Esophagus squamous epithelium (tissue), 5 donors: ENCODE data around the gene GLS. TPM values are rescaled to one million over a fixed set of nuclear protein-coding genes. Genes with fewer than 3 reads are reported as not detected.

Experiments used
- DNase-seq: peaks from one replicate; lab custom pipeline; 2025; lab: John Stamatoyannopoulos, UW
- H3K27ac ChIP-seq, 4 donors: fragments of 200-600 bp; sonication (generic); one replicate each; pipeline ENCODE4 v1.5.1; 2016 to 2019; ENCODE audit warnings: mild to moderate bottlenecking in 1 of 4
- H3K27me3 ChIP-seq, 4 donors: fragments of 200-600 bp; sonication (generic); 1 replicate in 3 of 4; 2 replicates in 1 of 4; pipeline versions ENCODE4 v1.5.1 to v1.6.0; 2017 to 2021; ENCODE audit warnings: antibody characterized with exemption in 1 of 4
- H3K36me3 ChIP-seq, 3 donors: fragments of 200-600 bp; sonication (generic); one replicate each; pipeline ENCODE4 v1.5.1; 2016 to 2019
- H3K4me1 ChIP-seq, 3 donors: fragments of 200-600 bp; sonication (generic); one replicate each; pipeline ENCODE4 v1.5.1; 2017 to 2019
- H3K4me3 ChIP-seq, 4 donors: fragments of 200-600 bp; sonication (generic); 1 replicate in 3 of 4; 2 replicates in 1 of 4; pipeline ENCODE4 v1.5.1; 2016 to 2019; ENCODE audit warnings: mild to moderate bottlenecking in 2 of 4, moderate library complexity in 1 of 4
- H3K9me3 ChIP-seq, 3 donors: fragments of 200-600 bp; sonication (generic); one replicate each; pipeline ENCODE4 v1.5.1; 2016 to 2019
- POLR2A ChIP-seq, 4 donors: fragments of 450-650 bp; IDR thresholded peaks; one replicate each; pipeline ENCODE4 v1.6.1; 2017; ENCODE audit warnings: antibody characterized with exemption in 4 of 4, mild to moderate bottlenecking in 4 of 4, moderate library complexity in 3 of 4
- WGBS, 2 donors: methylation state at CpG; one replicate each; pipeline ENCODE4 v1.1.5; 2018; 5-methylcytosine and 5-hydroxymethylcytosine counted together
- intact Hi-C: fragments of 100-400 bp; cut with DNase I; formaldehyde crosslinking; loops from one replicate; pipeline ENCODE4 v1.15.0; 2022
- total RNA-seq, 4 donors: library from RNA; depleted of rRNA; stranded (reverse); fragments of >200 nt; gene quantifications; one replicate each; pipeline ENCODE4 v1.1.0, GENCODE V29; 2016
- TF ChIP-seq, protein P1 (sequence below), 6 experiments: fragments of 450-650 bp in 4 of 6; fragments of 200-600 bp in 2 of 6; sonication (generic) in 2 of 6; IDR thresholded peaks; one replicate each; pipeline ENCODE4 v1.5.1; 2016 to 2019; ENCODE audit warnings: antibody characterized with exemption in 6 of 6, mild to moderate bottlenecking in 4 of 6, moderate library complexity in 4 of 6
- donor health status: DM: yes; HTN: yes; CAD: no.

Gene GLS
- total RNA-seq, 4 donors from 2014 or later: 22.0 to 84.1 (median 45.9) TPM

DNA sequence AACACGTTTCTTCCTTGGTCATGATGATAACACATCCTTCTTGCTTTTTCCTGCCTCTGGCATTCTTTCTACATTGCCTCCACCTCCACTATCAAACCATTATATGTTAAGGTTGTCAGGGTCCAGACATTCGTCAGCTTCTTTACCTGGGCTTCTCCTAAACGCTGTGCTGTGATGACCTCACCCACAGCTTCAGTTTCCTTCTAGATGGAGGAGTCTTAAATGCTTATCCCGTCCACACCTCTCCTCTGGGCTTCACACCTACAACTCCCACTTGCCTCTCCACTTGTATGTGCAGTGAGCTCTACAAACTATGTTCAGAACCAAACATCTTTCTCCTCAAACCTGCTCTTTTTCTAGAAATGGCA lies 134.0 kb downstream of the GLS start:
- Histone ChIP-seq H3K9me3 (no peaks in the 10 kb centered on the region), H3K27me3 (no peaks in the 10 kb centered on the region), H3K27ac (peak overlapping the region; percentile 88 to 96 (median 94)), H3K4me3 (peak overlapping the region; percentile 79 to 90 (median 83)), H3K4me1 (peaks cover 25 to 42% (median 31%) of the 10 kb centered on the region in 3 donors), H3K36me3 (peaks cover 0 to 12% (median 0%) of the 10 kb centered on the region in 3 donors)
- DNase-seq: no peak
- TF ChIP-seq, protein P1, sequence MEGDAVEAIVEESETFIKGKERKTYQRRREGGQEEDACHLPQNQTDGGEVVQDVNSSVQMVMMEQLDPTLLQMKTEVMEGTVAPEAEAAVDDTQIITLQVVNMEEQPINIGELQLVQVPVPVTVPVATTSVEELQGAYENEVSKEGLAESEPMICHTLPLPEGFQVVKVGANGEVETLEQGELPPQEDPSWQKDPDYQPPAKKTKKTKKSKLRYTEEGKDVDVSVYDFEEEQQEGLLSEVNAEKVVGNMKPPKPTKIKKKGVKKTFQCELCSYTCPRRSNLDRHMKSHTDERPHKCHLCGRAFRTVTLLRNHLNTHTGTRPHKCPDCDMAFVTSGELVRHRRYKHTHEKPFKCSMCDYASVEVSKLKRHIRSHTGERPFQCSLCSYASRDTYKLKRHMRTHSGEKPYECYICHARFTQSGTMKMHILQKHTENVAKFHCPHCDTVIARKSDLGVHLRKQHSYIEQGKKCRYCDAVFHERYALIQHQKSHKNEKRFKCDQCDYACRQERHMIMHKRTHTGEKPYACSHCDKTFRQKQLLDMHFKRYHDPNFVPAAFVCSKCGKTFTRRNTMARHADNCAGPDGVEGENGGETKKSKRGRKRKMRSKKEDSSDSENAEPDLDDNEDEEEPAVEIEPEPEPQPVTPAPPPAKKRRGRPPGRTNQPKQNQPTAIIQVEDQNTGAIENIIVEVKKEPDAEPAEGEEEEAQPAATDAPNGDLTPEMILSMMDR (IDR thresholded peaks at IDR 0.05): no peak
- no peak for TF ChIP-seq POLR2A (IDR thresholded peaks at IDR 0.05)
- WGBS, 2 donors: 36 to 44% methylated on average over 4 of the region's 4 CpGs
- intact Hi-C loops: no loop called here

Other genes starting within 250 kb of the GLS start
- gene NAB1, start 231.7 kb upstream of the GLS start, total RNA-seq: 10 to 100 TPM; 36.7 to 69.8 (median 67.7) TPM
- 10 to 100 TPM; 23.6 to 58.9 (median 36.1) TPM for gene STAT1, start 133.3 kb downstream of the GLS start, total RNA-seq